Retinal pigment epithelial cell (primary cell): ENCODE data around the gene FAM177B.
A peak's percentile ranks its signal among the peaks of the same experiment; 100 is the strongest.
"Not testable (repeated sequence)": the region's sequence is repeated elsewhere in the genome, so short reads cannot be mapped to it uniquely, and the experiment has no call there.

Experiments used
- DNase-seq: peaks from one replicate; pipeline ENCODE4 v3.0.0-alpha.2; 2010; ENCODE audit warnings: low read depth
- H3K4me3 ChIP-seq: 2 replicates; pipeline ENCODE4 v1.5.1; 2011; ENCODE audit warnings: mild to moderate bottlenecking, low read length, control low read depth, moderate library complexity
- CTCF ChIP-seq: conservative IDR thresholded peaks from 2 replicates; pipeline ENCODE4 v1.5.1; 2011; ENCODE audit warnings: low read depth, low read length, control low read depth, inconsistent platforms

The FAM177B gene

GRCh38 chr1:222759451-222760035 is 22.5 kb downstream of the FAM177B start:
- TF ChIP-seq CTCF, result no peak
- DNase-seq, result no peak
- H3K4me3 ChIP-seq, result no peak overlapping the region

- TF ChIP-seq CTCF, result no peak
- no peak overlapping the region for H3K4me3 ChIP-seq
- DNase-seq, result no peak
These were observed 24.1 kb downstream of the FAM177B start for GRCh38 chr1:222761083-222761482.

GRCh38 chr1:222762178-222762577 is 25.2 kb downstream of the FAM177B start:
- DNase-seq, H3K4me3 ChIP-seq: not testable (repeated sequence)

- H3K4me3 ChIP-seq, result no peak overlapping the region
- no peak for TF ChIP-seq CTCF
- no peak for DNase-seq
These were observed 30.2 kb downstream of the FAM177B start for GRCh38 chr1:222767152-222767571.

GRCh38 chr1:222768592-222768991 is 31.6 kb downstream of the FAM177B start:
- TF ChIP-seq CTCF, result no peak
- DNase-seq, result no peak
- H3K4me3 ChIP-seq, result no peak overlapping the region

GRCh38 chr1:222769181-222769580 is 32.2 kb downstream of the FAM177B start:
- TF ChIP-seq CTCF, result peak; percentile 26
- DNase-seq, result no peak
- no peak overlapping the region for H3K4me3 ChIP-seq

GRCh38 chr1:222769971-222770620 is 33.1 kb downstream of the FAM177B start:
- TF ChIP-seq CTCF, result no peak
- H3K4me3 ChIP-seq, result no peak overlapping the region
- no peak for DNase-seq
